ENCODE measurements around the gene TIMP2.
"Not testable (repeated sequence)": the region's sequence is repeated elsewhere in the genome, so short reads cannot be mapped to it uniquely, and the experiment has no call there.

TIMP2 gene

DNA sequence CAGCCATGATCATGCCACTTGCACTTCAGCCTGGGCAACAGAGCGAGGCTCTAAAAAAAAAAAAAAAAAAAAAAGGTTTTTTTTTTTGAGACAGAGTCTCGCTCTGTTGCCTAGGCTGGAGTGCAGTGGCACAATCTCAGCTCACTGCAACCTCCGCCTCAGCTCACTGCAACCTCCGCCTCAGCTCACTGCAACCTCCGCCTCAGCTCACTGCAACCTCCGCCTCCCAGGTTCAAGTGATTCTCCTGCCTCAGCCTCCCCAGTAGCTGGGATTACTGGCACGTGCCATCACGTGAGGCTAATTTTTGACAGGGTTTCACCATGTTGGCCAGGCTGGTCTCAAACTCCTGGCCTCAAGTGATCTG is 37.8 kb upstream of the TIMP2 start:
- H3K4me3 Mint-ChIP-seq, H3K27ac Mint-ChIP-seq, H3K36me3 Mint-ChIP-seq, DNase-seq, H3K9me3 Mint-ChIP-seq, H3K27me3 Mint-ChIP-seq, H3K4me1 Mint-ChIP-seq: not testable (repeated sequence)
- CTCF ChIA-PET: interaction anchor here (1.3 to 1.5 kb wide), 2 partner anchors 9 to 80 kb away, joined by 3 read pairs; no protein-coding TSS in a partner anchor

DNA sequence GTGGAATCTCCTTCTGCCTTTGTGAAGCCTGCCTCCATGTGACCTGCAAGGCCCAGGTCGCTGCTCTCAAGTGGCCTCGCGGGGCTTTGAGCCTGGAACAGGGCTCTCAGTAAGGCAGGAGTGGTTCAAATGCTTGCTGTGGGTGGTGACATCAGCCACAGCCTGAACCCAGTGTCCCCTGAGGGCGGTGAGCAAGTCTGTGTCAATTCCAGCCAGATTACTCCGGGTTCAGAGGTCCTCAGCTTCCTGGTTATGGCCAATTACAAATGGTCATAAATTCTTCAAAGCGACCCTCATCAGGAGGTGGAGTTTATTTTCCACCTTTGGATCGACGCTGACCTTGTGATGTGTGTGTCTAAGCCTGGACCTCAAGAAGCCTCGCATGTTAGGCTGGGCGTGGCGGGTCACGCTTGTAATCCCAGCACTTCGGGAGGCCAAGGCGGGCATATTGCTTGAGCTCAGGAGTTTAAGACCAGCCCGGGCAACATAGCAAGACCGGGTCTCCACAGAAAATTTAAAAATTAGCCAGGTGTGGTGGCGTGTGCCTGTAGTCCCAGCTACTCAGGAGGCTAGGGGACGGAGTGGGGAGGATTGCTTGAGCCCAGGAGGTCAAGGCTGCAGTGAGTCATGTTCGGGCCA is 37.3 kb upstream of the TIMP2 start:
- no peak for DNase-seq
- Mint-ChIP-seq H3K27ac (no peak overlapping the region), H3K9me3 (no peaks in the 10 kb centered on the region), H3K4me1 (no peaks in the 10 kb centered on the region), H3K4me3 (no peak overlapping the region), H3K27me3 (no peaks in the 10 kb centered on the region), H3K36me3 (no peaks in the 10 kb centered on the region)
- CTCF ChIA-PET: interaction anchor here (0.7 to 1.3 kb wide), 2 partner anchors 8 to 9 kb away, joined by 3 read pairs; no protein-coding TSS in a partner anchor

DNA sequence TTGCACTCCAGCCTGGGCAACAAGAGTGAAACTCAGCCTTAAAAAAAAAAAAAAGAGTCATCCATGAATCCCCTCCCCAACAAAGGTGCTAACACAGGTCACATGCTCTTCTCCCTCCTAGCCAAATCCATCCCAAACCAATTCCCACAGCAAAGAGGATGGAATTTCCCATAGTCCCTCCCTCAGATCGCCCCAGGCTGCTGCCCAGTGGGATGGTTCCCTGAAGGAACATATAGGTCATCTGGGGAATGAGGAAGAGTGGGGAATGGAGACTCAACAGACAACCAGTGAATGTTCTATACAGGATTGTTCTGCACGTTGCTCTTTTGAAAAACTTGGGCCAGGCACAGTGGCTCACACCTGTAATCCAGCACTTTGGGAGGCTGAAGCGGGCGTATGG is 36.4 kb upstream of the TIMP2 start:
- Mint-ChIP-seq H3K4me1 (no peaks in the 10 kb centered on the region), H3K4me3 (no peak overlapping the region), H3K36me3 (no peaks in the 10 kb centered on the region), H3K9me3 (no peaks in the 10 kb centered on the region), H3K27me3 (no peaks in the 10 kb centered on the region), H3K27ac (no peak overlapping the region)
- no peak for DNase-seq
- CTCF ChIA-PET: no interaction called here

DNA sequence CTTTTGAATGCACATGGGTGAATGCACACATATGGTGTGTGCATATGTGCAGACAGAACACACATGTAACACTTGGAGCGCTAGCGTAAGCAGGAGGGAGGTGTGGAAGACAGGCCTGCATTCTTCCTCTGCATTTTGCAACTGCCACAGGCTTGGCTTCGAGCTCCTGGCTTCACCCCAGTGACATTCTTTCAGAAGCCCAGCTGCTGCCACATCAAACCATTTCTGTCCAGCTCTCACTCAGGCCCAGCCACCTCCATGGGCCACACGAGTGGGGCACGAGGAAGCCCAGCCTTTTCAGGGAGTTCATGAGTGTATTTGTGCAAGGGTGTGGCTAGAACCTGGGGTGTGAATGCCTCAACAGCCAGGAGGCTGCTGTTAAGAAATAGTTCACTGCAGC is 35.7 kb upstream of the TIMP2 start:
- Mint-ChIP-seq H3K27ac (no peak overlapping the region), H3K27me3 (no peaks in the 10 kb centered on the region), H3K4me1 (no peaks in the 10 kb centered on the region), H3K9me3 (no peaks in the 10 kb centered on the region), H3K36me3 (no peaks in the 10 kb centered on the region), H3K4me3 (no peak overlapping the region)
- CTCF ChIA-PET: no interaction called here
- DNase-seq: no peak

DNA sequence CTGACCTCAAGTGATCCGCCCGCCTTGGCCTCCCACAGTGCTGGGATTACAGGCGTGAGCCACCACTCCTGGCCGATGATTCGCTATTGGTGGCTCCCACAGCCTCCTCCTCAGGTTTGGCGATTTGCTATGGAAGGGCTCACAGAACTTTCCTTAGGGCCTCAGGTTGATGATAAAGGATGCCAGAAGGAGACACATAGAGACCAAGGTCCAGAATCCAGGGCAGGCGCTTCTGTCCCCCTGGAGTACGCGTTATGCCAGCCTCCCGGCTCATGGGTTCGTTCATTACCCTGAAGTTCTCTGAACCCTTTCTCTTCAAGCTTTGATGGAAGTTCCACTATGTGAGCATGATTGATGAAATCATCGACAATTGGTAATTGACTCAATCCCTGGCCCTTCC is 34.6 kb upstream of the TIMP2 start:
- Mint-ChIP-seq H3K4me3 (no peak overlapping the region), H3K4me1 (no peaks in the 10 kb centered on the region), H3K27ac (no peak overlapping the region), H3K9me3 (no peaks in the 10 kb centered on the region), H3K27me3 (peaks cover 3% of the 10 kb centered on the region), H3K36me3 (no peaks in the 10 kb centered on the region)
- DNase-seq: no peak
- CTCF ChIA-PET: no interaction called here

DNA sequence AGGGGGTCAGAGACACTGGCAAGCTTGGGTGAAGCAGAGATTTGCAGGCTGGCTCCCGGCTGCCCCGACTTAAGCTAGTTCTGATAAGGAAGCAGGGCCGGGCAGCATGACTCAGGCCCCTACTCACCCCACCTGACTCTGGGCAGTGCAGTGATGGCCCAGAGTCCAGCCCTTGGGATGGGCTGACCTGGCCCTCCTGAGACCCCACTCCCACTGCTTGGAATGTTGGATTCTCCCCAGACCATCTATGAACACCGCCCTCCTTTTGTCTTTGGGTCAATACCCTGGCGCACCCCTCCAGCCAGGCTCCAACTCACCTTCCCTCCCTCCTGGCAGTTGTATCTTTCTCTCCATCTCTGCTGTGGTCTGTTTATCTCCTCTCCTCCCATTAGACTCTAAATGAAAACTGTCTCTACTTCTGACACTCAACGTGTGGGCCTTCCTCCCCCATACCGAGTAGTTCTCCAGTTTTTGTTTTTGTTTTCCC is 33.5 kb upstream of the TIMP2 start:
- Mint-ChIP-seq H3K9me3 (no peaks in the 10 kb centered on the region), H3K27ac (no peak overlapping the region), H3K4me1 (no peaks in the 10 kb centered on the region), H3K36me3 (no peaks in the 10 kb centered on the region), H3K4me3 (no peak overlapping the region), H3K27me3 (peaks cover 4% of the 10 kb centered on the region)
- CTCF ChIA-PET: interaction anchor here (1.1 kb wide), 1 partner anchor 15 kb away, joined by 3 read pairs; no protein-coding TSS in a partner anchor
- no peak for DNase-seq

DNA sequence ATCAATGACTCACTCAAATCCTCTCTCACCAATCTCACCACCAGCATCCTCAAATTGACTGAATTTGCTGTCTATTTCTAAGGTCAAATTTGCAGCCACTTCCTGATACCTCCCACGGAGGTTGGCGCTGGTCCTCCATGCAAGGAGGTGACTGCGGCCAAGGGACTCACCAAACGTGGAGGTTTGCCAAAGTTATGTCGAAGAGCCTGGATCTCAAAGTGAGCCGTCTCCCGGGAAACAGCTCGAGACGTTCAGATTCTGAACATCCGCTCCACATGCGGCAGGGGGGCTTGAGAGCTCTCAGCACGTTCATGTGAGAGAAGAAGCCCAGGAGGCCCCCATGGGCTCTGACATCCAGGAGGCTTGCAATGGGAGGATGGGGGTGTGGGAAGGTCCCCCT is 31.9 kb upstream of the TIMP2 start:
- Mint-ChIP-seq H3K27me3 (peaks cover 13% of the 10 kb centered on the region), H3K36me3 (no peaks in the 10 kb centered on the region)

DNA sequence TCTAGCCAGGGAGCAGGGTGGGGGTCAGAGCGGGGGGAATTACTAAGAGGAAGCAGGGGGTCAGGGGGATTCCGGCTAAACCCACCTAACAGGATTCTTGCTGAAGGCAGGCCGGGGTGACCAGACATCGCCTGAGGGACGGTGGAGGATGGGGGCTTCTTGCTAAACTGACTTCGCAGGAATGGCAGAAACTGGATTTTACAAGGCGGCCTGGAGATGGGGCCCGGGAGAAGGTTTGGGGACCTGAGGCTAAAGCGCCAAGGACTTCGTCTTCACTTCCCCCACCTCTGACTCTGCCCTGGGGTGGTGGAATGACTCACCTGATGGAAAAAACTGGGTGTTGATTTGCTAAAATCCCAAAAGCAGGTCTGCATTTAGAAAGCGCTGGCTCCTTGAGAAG is 31.1 kb upstream of the TIMP2 start:
- CTCF ChIA-PET: no interaction called here
- Mint-ChIP-seq H3K36me3 (no peaks in the 10 kb centered on the region), H3K27me3 (peaks cover 16% of the 10 kb centered on the region), H3K9me3 (peaks cover 3% of the 10 kb centered on the region), H3K4me1 (no peaks in the 10 kb centered on the region), H3K4me3 (no peak overlapping the region), H3K27ac (no peak overlapping the region)
- DNase-seq: no peak

More for the DNA sequence above, 31.9 kb upstream of the TIMP2 start:
- no peaks in the 10 kb centered on the region for H3K4me1 Mint-ChIP-seq
- H3K4me3 Mint-ChIP-seq: no peak overlapping the region
- CTCF ChIA-PET: no interaction called here
- no peak for DNase-seq
- H3K27ac Mint-ChIP-seq: no peak overlapping the region
- no peaks in the 10 kb centered on the region for H3K9me3 Mint-ChIP-seq

DNA sequence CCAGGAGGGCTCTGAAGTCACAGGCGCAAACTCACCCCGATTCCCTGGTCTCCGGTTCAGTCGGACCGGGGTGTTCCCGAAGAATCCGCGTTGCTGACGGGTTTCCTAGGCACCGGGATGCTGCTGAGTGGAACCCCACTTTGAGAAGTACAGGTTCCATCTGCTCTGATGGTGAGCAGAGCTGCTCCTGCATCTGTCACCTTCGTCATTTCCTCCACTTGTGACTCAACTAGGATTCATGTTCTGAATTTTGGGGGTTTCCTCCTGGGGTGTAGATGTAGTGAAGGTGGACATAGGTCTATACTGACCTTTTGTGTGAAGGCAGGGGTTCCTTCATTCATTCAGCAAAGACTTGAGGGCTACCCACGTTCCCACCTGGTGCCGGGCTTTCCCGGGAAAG is 29.5 kb upstream of the TIMP2 start:
- peaks cover 19% of the 10 kb centered on the region for H3K27me3 Mint-ChIP-seq
- no peaks in the 10 kb centered on the region for H3K36me3 Mint-ChIP-seq
- DNase-seq: no peak
- no peak overlapping the region for H3K4me3 Mint-ChIP-seq
- no peaks in the 10 kb centered on the region for H3K4me1 Mint-ChIP-seq
- CTCF ChIA-PET: no interaction called here
- no peak overlapping the region for H3K27ac Mint-ChIP-seq
- H3K9me3 Mint-ChIP-seq: peaks cover 17% of the 10 kb centered on the region

DNA sequence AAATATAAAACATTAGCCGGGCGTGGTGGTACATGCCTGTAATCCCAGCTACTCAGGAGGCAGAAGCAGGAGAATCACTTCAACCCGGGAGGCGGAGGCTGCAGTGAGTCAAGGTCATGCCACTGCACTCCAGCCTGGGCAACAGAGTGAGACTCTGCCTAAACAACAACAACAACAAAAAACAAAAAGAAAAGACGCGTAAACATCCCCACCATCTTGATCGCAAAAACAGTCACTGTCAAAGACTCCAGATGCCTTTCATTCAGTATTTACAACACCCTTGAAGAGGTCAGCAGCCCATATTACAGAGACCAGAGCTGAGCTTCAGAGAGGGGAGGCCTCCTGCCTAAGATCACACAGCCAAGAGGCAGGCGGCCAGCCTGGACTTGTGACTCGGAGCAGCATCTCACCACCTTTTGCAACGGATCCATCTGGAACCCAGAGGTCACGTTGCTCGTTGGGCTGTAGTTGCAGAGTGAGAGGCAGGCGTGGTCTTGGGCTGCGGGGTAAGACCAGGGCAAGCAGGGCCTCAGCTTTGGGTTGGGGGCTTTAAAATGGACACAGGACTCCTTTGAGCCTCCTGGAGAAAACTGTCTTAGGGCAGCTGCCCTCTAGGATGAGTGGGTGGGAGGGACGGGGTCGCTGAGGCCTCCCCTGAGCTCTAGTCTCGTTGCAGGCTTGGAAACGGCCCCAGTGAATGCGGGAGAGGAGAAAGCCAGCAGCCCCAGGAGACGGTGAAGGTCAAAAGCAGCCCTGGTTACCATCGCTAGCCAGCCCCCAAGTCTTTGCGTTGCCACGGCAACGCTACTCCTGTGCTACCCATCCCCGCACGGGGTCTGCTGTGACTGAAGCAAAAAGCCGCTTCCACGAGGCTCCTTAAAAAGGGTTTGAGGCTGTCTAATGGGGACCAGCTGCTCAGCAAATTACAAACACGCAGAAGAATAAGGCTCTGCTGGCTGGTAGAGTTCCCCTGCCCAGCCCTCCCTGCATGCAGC is 28.5 kb upstream of the TIMP2 start:
- H3K4me1 Mint-ChIP-seq: no peaks in the 10 kb centered on the region
- H3K36me3 Mint-ChIP-seq: no peaks in the 10 kb centered on the region
- peaks cover 21% of the 10 kb centered on the region for H3K9me3 Mint-ChIP-seq
- H3K27ac Mint-ChIP-seq: no peak overlapping the region
- H3K27me3 Mint-ChIP-seq: peaks cover 23% of the 10 kb centered on the region
- DNase-seq: no peak
- CTCF ChIA-PET: no interaction called here
- H3K4me3 Mint-ChIP-seq: no peak overlapping the region

DNA sequence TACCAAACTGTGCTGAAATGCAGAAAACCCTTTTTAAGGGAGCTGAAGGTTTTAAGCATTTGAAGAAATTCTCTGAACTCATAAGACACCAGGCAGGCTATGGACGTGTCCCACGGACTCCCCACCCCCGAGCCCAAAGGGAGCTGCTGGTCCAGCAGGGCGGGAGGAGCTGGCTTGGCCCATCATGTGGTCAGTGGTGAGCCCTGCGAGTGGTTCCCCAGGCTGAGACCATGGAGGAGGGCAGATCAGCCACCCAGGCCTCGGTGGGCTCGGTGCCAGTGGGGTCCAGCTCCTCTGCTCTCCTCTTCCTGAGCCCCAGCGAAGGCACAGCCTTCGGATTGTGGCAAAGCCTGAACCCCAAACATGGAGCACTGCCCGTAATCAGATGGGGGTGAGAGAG is 27.5 kb upstream of the TIMP2 start:
- H3K36me3 Mint-ChIP-seq: no peaks in the 10 kb centered on the region
- no peak for DNase-seq
- no peak overlapping the region for H3K27ac Mint-ChIP-seq
- H3K4me3 Mint-ChIP-seq: no peak overlapping the region
- CTCF ChIA-PET: interaction anchor here (0.6 kb wide), 1 partner anchor 89 kb away, joined by 3 read pairs; no protein-coding TSS in a partner anchor
- H3K27me3 Mint-ChIP-seq: peaks cover 23% of the 10 kb centered on the region
- H3K9me3 Mint-ChIP-seq: peaks cover 21% of the 10 kb centered on the region
- no peaks in the 10 kb centered on the region for H3K4me1 Mint-ChIP-seq

DNA sequence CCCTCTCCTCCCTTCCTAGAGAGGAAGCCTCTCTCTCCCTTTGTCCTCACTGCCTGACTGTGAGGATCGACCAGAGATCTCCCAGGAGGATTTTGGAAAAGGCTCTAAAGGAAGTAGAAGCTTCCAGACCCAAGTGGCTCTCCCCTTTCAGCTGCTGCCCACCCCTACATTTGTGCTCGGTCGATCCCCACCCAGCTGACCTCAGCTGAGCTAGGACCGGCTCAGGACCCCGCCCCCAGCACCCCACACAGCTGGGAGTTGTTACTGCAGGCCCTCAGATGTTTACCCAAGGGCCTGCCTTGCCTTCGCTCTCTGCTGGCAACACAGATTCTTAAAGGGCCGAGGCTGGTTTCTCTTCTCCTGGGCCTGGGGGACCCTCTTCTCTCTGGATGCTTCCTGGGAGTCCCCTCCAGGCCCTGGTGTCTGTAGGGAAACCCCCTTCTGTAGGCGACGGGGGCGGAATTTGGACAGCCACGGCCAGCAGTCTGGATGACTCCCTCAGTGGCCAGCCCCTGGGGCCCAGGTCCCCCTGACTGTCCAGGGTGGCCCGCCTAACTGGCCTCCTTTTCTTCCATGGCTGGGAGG is 26.9 kb upstream of the TIMP2 start:
- no peak for DNase-seq

DNA sequence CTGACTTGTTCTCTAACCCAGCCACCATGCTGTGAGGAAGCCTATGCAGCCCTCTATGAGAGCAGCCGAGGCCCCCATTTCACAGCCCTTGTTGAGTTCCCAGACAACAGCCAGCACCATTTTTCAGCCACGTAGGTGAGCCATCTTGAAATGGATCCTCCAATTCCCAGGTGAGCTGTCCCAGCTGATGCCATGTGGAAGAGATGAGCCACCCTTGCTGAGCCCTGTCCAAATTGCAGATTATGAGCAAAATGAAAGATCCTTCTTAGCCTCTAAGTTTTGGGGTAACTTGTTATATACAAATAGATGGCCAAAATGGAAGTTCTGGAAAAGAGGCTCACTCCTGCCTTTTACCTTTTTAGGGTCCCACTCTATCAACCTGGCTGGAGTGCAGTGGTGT is 25.7 kb upstream of the TIMP2 start:
- CTCF ChIA-PET: no interaction called here
- Mint-ChIP-seq H3K9me3 (peaks cover 21% of the 10 kb centered on the region), H3K27ac (no peak overlapping the region), H3K4me1 (no peaks in the 10 kb centered on the region), H3K27me3 (peaks cover 23% of the 10 kb centered on the region), H3K4me3 (no peak overlapping the region), H3K36me3 (no peaks in the 10 kb centered on the region)
- DNase-seq: no peak

More for the DNA sequence above, 26.9 kb upstream of the TIMP2 start:
- Mint-ChIP-seq H3K27me3 (peaks cover 23% of the 10 kb centered on the region), H3K4me3 (no peak overlapping the region), H3K36me3 (no peaks in the 10 kb centered on the region), H3K9me3 (peaks cover 21% of the 10 kb centered on the region), H3K4me1 (no peaks in the 10 kb centered on the region), H3K27ac (no peak overlapping the region)
- CTCF ChIA-PET: no interaction called here

Measured in activated naive CD4-positive, alpha-beta T cell treated with anti-CD3 and anti-CD28 coated beads, Interleukin-2, amount 10 ng/mL, durations not matched to agents 7 days and 5 days (primary cell).